Mucosa of stomach (tissue), 1 donor: Measurements from ENCODE around the gene PPARA.

ENCODE experiments used
- H3K27me3 ChIP-seq: one replicate; pipeline ENCODE4 v1.7.0; 2013; ENCODE audit warnings: mild to moderate bottlenecking, low read length; ENCODE audit not compliant: control insufficient read depth, insufficient read depth
- H3K36me3 ChIP-seq: one replicate; pipeline ENCODE4 v1.7.0; 2013; ENCODE audit warnings: low read length; ENCODE audit not compliant: control insufficient read depth, insufficient read depth
- H3K4me1 ChIP-seq: one replicate; pipeline ENCODE4 v1.7.0; 2013; ENCODE audit warnings: mild to moderate bottlenecking, low read length; ENCODE audit not compliant: control insufficient read depth, insufficient read depth
- H3K4me3 ChIP-seq: one replicate; pipeline ENCODE4 v1.7.0; 2013; ENCODE audit warnings: low read length
- H3K9ac ChIP-seq: one replicate; pipeline ENCODE4 v1.7.0; 2013; ENCODE audit warnings: mild to moderate bottlenecking, low read length, moderate library complexity
- H3K9me3 ChIP-seq: one replicate; pipeline ENCODE4 v1.7.0; 2013; ENCODE audit warnings: mild to moderate bottlenecking, low read length, moderate library complexity; ENCODE audit not compliant: control insufficient read depth
- donor health status: Pancreatic carcinoma.

The PPARA gene

GRCh38 chr22:46214616-46215015, 64.3 kb downstream of the PPARA start:
- H3K9me3 ChIP-seq: no peaks in the 10 kb centered on the region
- no peaks in the 10 kb centered on the region for H3K4me1 ChIP-seq
- no peak overlapping the region for H3K4me3 ChIP-seq
- H3K36me3 ChIP-seq: peaks cover 8% of the 10 kb centered on the region
- H3K9ac ChIP-seq: no peak overlapping the region
- H3K27me3 ChIP-seq: no peaks in the 10 kb centered on the region

GRCh38 chr22:46219636-46220035, 69.3 kb downstream of the PPARA start:
- Histone ChIP-seq H3K4me1 (no peaks in the 10 kb centered on the region), H3K36me3 (peaks cover 11% of the 10 kb centered on the region), H3K4me3 (no peak overlapping the region), H3K27me3 (no peaks in the 10 kb centered on the region), H3K9ac (no peak overlapping the region), H3K9me3 (no peaks in the 10 kb centered on the region)

- H3K9ac ChIP-seq: no peak overlapping the region
- H3K27me3 ChIP-seq: no peaks in the 10 kb centered on the region
- no peaks in the 10 kb centered on the region for H3K4me1 ChIP-seq
- H3K36me3 ChIP-seq: peaks cover 15% of the 10 kb centered on the region
- H3K4me3 ChIP-seq: no peak overlapping the region
- no peaks in the 10 kb centered on the region for H3K9me3 ChIP-seq
These were observed 70.6 kb downstream of the PPARA start for GRCh38 chr22:46220921-46221320.

GRCh38 chr22:46224044-46224897, 73.9 kb downstream of the PPARA start:
- no peak overlapping the region for H3K9ac ChIP-seq
- H3K4me1 ChIP-seq: no peaks in the 10 kb centered on the region
- no peaks in the 10 kb centered on the region for H3K27me3 ChIP-seq
- peaks cover 11% of the 10 kb centered on the region for H3K36me3 ChIP-seq
- no peak overlapping the region for H3K4me3 ChIP-seq
- H3K9me3 ChIP-seq: no peaks in the 10 kb centered on the region

GRCh38 chr22:46224898-46225290, 74.6 kb downstream of the PPARA start:
- Histone ChIP-seq H3K36me3 (peaks cover 4% of the 10 kb centered on the region), H3K27me3 (no peaks in the 10 kb centered on the region), H3K4me1 (no peaks in the 10 kb centered on the region), H3K9ac (no peak overlapping the region), H3K4me3 (no peak overlapping the region), H3K9me3 (no peaks in the 10 kb centered on the region)

GRCh38 chr22:46225631-46226030, 75.3 kb downstream of the PPARA start:
- H3K27me3 ChIP-seq: no peaks in the 10 kb centered on the region
- H3K36me3 ChIP-seq: peaks cover 4% of the 10 kb centered on the region
- H3K4me1 ChIP-seq: no peaks in the 10 kb centered on the region
- no peak overlapping the region for H3K9ac ChIP-seq
- H3K9me3 ChIP-seq: no peaks in the 10 kb centered on the region
- H3K4me3 ChIP-seq: no peak overlapping the region

- peaks cover 4% of the 10 kb centered on the region for H3K36me3 ChIP-seq
- no peaks in the 10 kb centered on the region for H3K4me1 ChIP-seq
- no peak overlapping the region for H3K9ac ChIP-seq
- no peaks in the 10 kb centered on the region for H3K27me3 ChIP-seq
- H3K9me3 ChIP-seq: no peaks in the 10 kb centered on the region
- no peak overlapping the region for H3K4me3 ChIP-seq
These were observed 76.3 kb downstream of the PPARA start for GRCh38 chr22:46226577-46226976.

GRCh38 chr22:46229701-46230100, 79.4 kb downstream of the PPARA start:
- H3K4me1 ChIP-seq: no peaks in the 10 kb centered on the region
- no peaks in the 10 kb centered on the region for H3K9me3 ChIP-seq
- no peak overlapping the region for H3K4me3 ChIP-seq
- peaks cover 4% of the 10 kb centered on the region for H3K36me3 ChIP-seq
- H3K9ac ChIP-seq: no peak overlapping the region
- no peaks in the 10 kb centered on the region for H3K27me3 ChIP-seq

- Histone ChIP-seq H3K36me3 (peaks cover 3% of the 10 kb centered on the region), H3K4me3 (no peak overlapping the region), H3K4me1 (no peaks in the 10 kb centered on the region), H3K9me3 (no peaks in the 10 kb centered on the region), H3K27me3 (no peaks in the 10 kb centered on the region), H3K9ac (no peak overlapping the region)
These were observed 80.1 kb downstream of the PPARA start for GRCh38 chr22:46230262-46230901.

GRCh38 chr22:46233231-46233630, 82.9 kb downstream of the PPARA start:
- Histone ChIP-seq H3K27me3 (no peaks in the 10 kb centered on the region), H3K9me3 (no peaks in the 10 kb centered on the region), H3K4me1 (no peaks in the 10 kb centered on the region), H3K4me3 (no peak overlapping the region), H3K9ac (no peak overlapping the region), H3K36me3 (peaks cover 7% of the 10 kb centered on the region)

GRCh38 chr22:46234969-46235368, 84.6 kb downstream of the PPARA start:
- H3K36me3 ChIP-seq: peaks cover 8% of the 10 kb centered on the region

GRCh38 chr22:46237453-46238124, 87.3 kb downstream of the PPARA start:
- no peak overlapping the region for H3K4me3 ChIP-seq
- H3K9ac ChIP-seq: no peak overlapping the region
- H3K9me3 ChIP-seq: no peaks in the 10 kb centered on the region
- H3K36me3 ChIP-seq: peaks cover 8% of the 10 kb centered on the region
- no peaks in the 10 kb centered on the region for H3K4me1 ChIP-seq
- H3K27me3 ChIP-seq: no peaks in the 10 kb centered on the region

More at GRCh38 chr22:46234969-46235368, 84.6 kb downstream of the PPARA start:
- H3K9ac ChIP-seq: no peak overlapping the region
- H3K27me3 ChIP-seq: no peaks in the 10 kb centered on the region
- no peak overlapping the region for H3K4me3 ChIP-seq
- H3K4me1 ChIP-seq: no peaks in the 10 kb centered on the region
- H3K9me3 ChIP-seq: no peaks in the 10 kb centered on the region
